GM21515 (cell line): Measurements from ENCODE around the gene NUFIP1.
"Not testable (repeated sequence)": the region's sequence is repeated elsewhere in the genome, so short reads cannot be mapped to it uniquely, and the experiment has no call there.

ENCODE experiments used
- ATAC-seq: cut with Tn5 transposase; IDR thresholded peaks from one replicate; pipeline ENCODE4 v1.9.1; 2021; ENCODE audit not compliant: unreplicated experiment

Gene NUFIP1

GRCh38 chr13:44989071-44989889 lies at the start of gene NUFIP1, which contains the start of gene GPALPP1:
NUFIP1 (minus strand) TSS chr13:44989471; CDS start chr13:44989436, 35 bp downstream.
GPALPP1 (plus strand) TSS chr13:44989538; CDS start chr13:44989655, 117 bp downstream.
- ATAC-seq = peak; percentile 95

DNA sequence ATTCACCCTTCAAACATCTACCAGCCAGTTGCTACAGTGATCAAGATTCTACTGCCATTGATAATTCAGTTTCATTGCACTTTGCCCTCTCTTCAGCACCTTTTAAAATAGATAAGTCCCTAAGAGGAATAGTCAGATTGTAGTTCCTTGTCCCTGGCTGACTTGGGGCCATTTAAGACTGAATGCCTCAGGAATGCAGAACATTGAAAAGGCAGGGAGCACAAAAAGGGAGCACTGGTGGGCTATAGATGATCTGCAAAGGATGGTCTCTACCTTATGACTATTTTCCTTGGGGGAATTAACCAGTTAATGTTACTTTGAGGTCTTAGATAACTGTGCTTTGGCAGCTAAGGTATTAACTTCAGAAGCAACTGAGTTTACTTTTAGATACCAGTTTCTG lies 46.9 kb upstream of the NUFIP1 start:
- ATAC-seq = no peak

DNA sequence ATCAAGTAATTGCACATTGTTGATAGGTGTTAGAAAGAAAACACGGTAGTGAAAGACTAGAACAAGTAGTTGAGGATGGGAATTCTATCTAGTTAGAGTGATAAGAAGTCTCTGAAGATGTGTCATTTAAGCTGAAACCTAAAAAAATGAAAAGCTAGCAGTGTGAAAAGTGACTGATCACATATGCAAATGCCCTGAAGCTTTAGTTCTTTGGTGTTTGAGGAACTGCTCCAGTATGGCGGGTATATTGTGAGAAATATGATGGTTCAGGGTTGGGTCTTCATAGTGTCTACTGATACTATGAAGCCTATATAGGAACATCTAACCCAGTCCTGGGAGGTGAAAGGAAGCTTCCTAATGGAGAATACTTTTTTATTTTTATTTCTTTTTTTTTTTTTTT lies 45.1 kb upstream of the NUFIP1 start:
- no peak for ATAC-seq

GRCh38 chr13:45024847-45025246 lies 35.6 kb upstream of the NUFIP1 start:
- no peak for ATAC-seq

GRCh38 chr13:45021250-45021649 lies 32.0 kb upstream of the NUFIP1 start:
- no peak for ATAC-seq

DNA sequence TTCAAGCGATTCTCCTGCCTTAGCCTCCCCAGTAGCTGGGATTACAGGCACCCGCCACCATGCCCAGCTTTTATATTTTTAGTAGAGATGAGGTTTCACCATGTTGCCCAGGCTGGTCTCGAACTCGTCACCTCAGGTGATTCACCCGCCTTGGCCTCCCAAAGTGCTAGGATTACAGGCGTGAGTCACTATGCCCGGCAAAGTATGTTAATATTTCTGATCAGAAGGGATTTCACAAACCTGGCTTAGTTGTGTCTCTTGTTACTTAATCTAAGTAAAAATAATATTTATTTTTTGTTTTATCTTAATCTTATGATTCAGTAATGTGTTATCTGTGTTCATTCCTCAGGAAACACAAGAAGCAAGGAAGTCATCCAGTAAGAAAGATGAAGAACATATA lies 30.7 kb upstream of the NUFIP1 start:
- ATAC-seq = not testable (repeated sequence)

- ATAC-seq = no peak
Measured at GRCh38 chr13:45016792-45017425, 27.6 kb upstream of the NUFIP1 start.

- ATAC-seq = no peak
Measured at GRCh38 chr13:45015300-45015699, 26.0 kb upstream of the NUFIP1 start.

- ATAC-seq = no peak
Measured at GRCh38 chr13:45011198-45011597, 21.9 kb upstream of the NUFIP1 start.

GRCh38 chr13:45007823-45008222 lies 18.6 kb upstream of the NUFIP1 start:
- ATAC-seq = no peak

- no peak for ATAC-seq
Measured at GRCh38 chr13:45007225-45007624, 18.0 kb upstream of the NUFIP1 start.

DNA sequence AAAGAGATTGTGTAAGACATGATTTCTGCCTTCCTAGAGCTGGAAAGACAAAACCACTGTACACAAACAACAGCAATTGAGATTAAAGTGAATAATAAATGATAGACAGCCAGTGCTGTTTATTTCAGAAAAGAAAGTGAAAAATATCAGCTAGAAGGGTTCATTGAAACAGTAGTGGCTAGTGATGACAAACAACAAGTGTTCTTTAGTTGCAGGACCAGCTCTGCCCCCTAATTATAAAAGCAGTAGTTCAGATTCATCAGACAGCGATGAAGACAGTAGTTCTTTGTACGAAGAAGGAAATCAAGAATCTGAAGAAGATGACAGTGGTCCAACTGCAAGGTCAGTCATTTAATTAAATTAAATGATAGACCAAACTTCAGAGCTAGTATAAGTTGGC lies 14.8 kb upstream of the NUFIP1 start:
- ATAC-seq = no peak

GRCh38 chr13:45003417-45003816 lies 14.1 kb upstream of the NUFIP1 start:
- no peak for ATAC-seq

- peak; percentile 12 for ATAC-seq
Measured at GRCh38 chr13:44989941-44990340, 670 bp upstream of the NUFIP1 start.

GRCh38 chr13:44978328-44978727 lies 10.9 kb downstream of the NUFIP1 start:
- no peak for ATAC-seq

DNA sequence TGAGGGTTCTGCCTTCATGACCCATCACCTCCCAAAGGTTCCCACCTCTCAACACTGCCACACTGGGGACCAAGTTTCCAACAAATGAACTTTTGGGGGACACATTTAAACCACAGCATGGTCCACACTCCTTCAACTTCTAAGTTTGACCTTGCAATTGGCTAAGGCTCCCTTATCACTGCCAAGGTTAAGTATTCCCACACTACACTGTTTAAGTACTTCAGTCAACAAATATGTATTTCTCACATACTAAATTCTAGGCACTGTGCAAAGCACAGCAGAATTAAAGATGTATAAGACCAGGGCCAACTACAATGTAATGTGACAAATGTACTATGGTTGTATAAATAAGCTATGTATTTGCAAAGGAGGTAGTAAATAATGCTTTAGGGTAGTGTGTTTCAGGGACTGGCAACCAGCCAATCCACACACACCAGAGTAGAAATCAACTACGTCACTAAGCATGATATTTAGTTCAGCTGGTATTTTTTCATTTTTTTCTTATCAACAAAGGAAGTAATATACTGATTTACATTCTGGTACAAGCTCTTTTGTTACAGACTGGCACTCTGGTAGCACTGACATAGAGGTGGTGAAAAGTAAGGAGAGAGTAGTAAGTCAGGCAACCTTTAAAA lies 12.2 kb downstream of the NUFIP1 start:
- no peak for ATAC-seq

GRCh38 chr13:44976196-44976595 lies 13.1 kb downstream of the NUFIP1 start:
- ATAC-seq = no peak

DNA sequence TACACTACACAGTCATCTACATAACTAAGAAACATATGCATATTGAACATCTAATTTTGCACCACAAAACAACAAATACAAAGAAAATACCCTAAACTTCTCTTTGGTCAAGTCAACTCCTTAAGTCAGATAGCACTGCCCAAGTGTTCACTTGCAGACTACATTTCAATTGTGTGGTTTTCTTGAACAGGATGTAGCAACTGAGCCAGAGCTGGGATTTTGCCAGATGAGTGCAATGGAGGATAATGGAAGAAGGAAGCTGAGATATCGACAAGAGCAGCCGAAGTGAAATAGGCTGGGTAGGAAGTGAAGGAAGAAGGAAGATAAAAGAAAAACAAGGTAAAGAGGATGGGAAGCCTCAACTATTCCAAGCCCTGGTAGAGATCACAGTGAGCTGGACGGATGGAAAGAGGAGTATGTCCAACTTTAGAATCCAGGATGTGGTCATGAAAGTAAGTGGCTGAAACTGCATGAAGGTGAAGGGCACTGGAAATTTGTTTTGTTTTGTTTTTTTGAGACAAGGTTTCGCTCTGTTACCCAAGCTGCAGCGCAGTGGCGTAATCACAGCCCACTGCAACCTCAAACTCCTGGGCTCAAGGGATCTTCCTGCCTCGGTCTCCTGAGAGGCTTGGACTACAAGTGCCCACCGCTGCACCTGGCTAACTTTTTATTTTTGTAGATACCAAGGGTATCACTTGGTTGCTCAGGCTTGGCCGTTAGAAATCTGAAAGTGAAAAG lies 15.0 kb downstream of the NUFIP1 start:
- ATAC-seq = peak; percentile 45

GRCh38 chr13:44972956-44973581 lies 16.2 kb downstream of the NUFIP1 start:
- ATAC-seq = no peak

DNA sequence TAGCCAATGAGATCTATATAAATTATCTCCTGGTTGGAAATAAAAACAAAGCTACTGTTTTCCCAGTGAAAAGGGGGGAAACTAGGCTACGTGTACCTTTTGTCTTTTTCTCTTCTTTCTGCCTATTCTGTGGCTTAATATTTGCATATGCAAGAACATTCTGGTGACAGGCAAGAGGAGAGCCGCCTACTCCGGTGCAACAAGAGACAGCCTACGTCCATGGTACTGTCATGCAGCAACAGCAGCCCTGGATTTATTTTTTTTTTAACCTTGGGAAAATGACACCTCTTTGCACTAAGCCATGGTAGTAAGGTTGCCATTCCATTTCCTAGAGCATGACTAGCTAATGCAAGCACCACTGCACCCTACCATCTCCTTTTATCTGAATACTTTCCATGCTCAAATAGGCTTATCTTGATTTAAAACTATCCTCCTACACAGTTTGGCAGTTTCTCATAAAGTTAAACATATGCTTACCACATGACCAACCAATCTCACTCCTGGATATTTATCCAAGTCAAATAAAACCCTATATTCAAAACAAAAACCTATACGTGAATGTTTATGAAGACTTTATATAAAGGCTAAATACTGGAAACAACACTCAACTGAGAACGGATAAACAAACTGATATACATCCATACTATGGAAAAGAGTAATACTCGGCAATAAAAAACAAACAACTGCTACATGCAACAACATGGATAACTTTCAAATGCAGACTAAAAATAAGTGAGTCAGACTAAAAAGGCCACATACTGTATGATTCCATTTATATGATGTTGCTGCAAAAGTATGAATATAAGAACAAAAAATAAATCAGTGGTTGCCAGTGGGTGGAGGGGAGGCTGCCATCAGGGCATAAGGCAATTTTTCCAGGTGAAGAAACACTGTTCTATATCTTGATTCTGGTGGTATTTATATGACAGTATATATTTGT lies 17.3 kb downstream of the NUFIP1 start:
- ATAC-seq = no peak
